HT1080 (cell line): ENCODE data around the gene HOXB13. TPM values are rescaled to one million over a fixed set of nuclear protein-coding genes. Genes with fewer than 3 reads are reported as not detected.
"Not testable (repeated sequence)": the region's sequence is repeated elsewhere in the genome, so short reads cannot be mapped to it uniquely, and the experiment has no call there.

ENCODE experiments used
- DNase-seq: peaks from one replicate; pipeline ENCODE4 v3.0.0-alpha.2; 2015; ENCODE audit warnings: low read depth
- total RNA-seq: library from RNA; depleted of rRNA; stranded (reverse); fragments of >200 nt; shearing (Covaris generic); gene quantifications from 2 replicates; pipeline ENCODE4 v1.2.3, GENCODE V29; 2014

The HOXB13 gene
- total RNA-seq, 1 experiment from 2014 or later, result 0.11 TPM

DNA sequence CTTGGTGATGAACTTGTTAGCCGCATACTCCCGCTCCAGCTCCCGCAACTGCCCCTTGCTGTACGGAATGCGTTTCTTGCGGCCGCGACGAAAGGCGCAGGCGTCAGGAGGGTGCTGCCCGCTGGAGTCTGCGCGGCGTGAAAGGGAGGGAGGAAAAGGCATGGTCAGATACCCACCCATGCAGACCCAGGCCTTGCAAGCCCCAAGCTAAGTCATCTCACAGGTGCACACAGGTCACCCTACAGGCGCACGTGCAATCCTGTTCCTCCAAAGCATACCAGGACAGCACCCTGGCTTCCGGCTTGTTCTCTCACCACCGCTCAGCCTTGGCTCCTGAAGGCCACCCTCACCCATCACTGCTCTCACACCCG, 1.6 kb downstream of the HOXB13 start:
- no peak for DNase-seq

- DNase-seq, result no peak
These were observed 2.2 kb downstream of the HOXB13 start for GRCh38 chr17:48726114-48726915.

GRCh38 chr17:48725288-48726064, 3.1 kb downstream of the HOXB13 start:
- no peak for DNase-seq

- DNase-seq, result no peak
These were observed 3.6 kb downstream of the HOXB13 start for GRCh38 chr17:48725004-48725287.

DNA sequence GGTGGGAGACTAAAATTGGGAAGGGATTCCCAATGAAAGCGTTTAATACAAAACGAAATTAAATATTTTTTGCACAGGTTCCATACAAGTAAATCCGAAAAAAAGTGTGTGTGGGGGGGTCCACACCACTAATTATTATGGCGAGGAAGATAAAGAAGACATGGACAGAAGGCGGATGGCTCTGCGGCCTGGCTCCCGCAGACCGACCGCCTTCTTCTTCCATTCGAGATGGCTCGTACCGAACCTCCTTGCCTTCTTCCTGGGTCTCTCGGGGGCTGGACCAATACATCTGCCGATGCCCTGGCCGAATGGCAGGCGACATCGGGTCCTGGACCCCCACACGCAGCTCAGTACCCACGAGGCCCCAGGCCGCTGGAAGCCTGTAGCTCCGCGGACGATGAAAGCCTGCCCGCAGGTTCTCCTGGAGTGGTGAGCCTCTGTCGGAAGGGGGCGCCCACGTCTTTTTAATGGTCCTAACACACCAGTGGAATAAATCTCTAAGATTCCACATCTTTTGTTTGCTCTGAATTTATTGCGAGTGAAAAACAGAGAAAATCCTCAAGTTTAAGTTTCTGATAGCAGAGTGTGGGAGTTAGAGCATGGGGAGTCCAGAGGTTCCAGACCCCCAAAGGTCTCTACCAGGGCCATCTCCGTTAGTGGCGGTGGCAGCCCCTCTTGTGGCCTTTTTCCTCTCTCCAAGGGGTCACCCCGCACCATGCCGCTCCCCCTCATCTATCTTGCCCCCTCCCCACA, 4.1 kb downstream of the HOXB13 start:
- peak; percentile 36 for DNase-seq

- no peak for DNase-seq
These were observed 4.9 kb downstream of the HOXB13 start for GRCh38 chr17:48723423-48724250.

DNA sequence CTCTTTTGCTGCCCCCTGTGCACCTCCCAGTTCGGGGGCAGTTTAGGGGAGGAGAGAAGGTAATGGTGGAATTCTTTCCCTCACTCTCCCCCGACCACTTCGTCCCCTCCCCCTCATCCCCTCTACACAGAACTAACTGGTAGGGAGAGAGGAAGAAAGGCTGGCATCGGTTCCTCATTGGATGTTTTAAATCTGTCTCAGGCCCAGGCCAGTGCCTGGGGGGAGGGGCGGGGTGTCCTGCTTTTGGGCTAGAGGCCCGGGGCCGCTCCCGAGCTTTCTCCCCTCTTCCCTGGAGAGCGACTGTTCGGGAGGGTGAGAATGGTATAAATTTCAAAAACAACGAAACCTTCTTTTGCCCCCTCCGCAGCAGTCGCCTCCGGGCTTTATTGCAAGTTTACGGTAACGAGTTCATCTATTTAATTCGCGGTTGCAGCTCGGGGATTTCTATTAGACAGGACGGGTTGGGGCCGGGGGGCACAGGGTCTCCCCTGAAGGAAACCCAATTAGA, 5.6 kb downstream of the HOXB13 start, which contains the start of gene PRAC2:
Gene PRAC2 (plus strand): TSS at position 271 of the 508 bp plus-strand sequence. CDS start 1,226 bp downstream, outside the sequence.
- DNase-seq, result no peak

GRCh38 chr17:48722201-48722907, 6.2 kb downstream of the HOXB13 start, which contains the start of gene PRAC1:
TSS of gene PRAC1 (minus strand) at chr17:48722518. CDS start at chr17:48722392, 126 bp downstream.
- no peak for DNase-seq

DNA sequence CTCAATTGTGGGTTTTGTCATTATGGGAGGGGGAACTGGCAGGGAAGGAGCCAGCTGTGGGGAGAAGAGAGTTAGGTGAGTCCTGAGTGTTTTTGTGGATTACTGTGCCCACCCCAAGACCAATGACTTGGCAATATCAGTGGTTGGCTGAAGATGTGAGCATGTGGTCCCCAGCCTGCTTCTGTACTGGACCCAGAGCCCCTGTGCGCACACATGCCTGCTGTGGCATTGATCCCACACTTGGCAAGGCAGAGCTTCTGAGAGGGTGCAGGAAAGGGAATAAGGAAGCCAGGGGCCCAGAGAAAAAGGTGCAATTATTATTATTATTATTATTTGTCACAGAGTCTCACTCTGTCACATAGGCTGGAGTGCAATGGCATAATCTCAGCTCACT, 7.5 kb downstream of the HOXB13 start:
- no peak for DNase-seq

DNA sequence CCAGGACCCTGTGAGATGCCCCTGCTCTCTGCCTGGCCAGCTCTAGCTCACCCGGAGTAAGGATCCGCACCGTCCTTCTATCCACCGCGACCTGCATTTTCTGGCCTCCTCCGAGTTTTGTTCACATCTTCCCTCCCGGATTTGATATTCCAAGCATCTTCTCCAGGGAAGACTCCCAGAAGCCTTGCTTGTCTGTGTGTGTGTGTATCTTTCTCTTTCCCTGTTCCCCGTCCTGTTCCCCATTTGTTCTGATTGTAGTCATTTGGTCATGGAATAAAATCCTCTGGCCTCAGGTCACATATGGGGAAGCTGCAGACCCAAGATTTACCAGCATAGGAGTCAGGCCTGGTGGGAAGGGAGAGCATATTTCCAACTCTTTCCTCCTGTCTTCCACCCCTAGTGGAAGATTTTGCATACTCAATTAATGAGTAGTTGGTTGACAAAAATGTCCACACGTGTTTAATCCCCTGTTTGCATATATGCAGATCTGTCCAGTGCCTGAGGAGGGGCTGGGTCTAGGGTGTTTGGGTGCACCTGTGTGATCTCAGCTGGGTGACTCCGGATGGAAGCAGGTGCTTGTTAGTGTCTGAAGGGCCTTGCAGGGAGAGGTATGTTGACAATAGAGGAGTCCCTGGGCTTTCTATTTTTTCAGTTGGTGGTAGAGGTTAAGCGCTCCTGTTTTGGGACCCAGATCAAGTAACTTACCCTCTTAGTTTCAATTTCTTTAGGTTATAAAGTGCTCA, 8.1 kb downstream of the HOXB13 start:
- no peak for DNase-seq

DNA sequence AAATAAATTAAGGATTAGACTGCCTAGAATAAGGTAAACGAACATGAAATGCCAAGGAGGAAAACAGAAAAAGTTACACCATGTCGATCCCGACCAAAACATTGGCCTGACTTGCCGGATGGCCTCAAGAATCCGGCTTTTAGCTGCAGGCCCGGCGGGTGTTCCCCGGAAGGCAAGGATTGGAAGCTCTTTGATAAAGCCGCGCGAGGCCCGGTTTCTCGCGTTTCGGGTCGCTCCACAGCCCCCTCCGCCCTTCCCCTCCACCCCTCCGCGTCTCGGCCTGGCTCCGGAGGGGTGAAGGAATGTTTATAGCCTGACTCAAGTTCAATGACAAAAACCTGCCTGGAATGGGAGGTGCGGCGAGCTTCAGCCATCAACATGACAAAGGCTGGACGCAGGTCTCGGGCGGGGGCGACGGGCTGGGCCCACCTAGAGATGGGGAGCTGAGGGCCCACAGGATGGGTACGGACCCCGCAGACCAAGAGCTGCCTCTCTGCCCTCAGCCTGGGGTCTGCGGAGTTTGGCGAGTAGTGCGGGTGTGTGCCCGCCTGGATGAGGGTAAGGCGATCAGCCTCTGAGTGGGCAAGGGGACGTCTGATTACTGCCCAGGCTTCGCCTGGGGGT, 8.8 kb downstream of the HOXB13 start:
- no peak for DNase-seq

GRCh38 chr17:48718761-48719641, 9.5 kb downstream of the HOXB13 start:
- DNase-seq, result no peak

- no peak for DNase-seq
These were observed 10.3 kb downstream of the HOXB13 start for GRCh38 chr17:48718227-48718760.

DNA sequence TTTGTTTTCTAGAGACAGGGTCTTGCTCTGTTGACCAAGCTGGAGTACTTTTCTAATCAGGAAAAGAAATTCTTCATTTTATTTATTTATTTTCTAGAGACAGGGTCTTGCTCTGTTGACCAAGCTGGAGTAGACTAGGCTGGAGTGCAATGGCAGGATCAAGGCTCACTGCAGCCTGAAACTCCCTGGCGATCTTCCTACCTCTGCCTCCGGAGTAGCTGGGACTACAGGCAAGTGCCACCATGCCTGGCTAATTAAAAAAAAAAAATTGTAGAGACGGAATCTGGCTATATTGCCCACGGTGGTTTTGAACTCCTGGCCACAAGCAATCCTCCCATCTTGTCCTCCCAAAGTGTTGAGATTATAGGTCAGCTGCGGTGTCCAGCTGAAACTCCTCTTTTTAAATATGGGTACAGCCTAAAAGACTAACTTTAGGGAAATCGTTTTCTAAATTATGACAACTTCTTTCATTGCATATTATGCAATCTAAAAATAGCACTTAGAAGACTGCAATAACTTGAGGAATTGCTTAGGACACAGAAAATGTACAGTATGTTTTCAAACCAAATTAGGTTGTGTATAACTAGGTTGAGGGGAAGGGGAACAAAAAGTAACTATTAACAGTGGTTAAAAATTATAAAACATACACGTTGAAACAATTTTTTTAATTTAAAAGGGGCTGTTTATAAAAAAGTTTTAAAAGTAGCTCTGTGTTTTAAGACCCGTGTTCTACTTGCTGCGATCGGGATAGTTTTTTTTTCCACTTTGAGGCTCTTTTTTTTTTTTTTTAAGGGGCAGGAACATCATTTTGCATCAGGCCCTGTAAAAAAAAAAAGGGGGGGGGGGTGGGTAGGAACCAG, 11.0 kb downstream of the HOXB13 start:
- no peak for DNase-seq

- DNase-seq, result not testable (repeated sequence)
These were observed 12.0 kb downstream of the HOXB13 start for GRCh38 chr17:48716549-48716948.

DNA sequence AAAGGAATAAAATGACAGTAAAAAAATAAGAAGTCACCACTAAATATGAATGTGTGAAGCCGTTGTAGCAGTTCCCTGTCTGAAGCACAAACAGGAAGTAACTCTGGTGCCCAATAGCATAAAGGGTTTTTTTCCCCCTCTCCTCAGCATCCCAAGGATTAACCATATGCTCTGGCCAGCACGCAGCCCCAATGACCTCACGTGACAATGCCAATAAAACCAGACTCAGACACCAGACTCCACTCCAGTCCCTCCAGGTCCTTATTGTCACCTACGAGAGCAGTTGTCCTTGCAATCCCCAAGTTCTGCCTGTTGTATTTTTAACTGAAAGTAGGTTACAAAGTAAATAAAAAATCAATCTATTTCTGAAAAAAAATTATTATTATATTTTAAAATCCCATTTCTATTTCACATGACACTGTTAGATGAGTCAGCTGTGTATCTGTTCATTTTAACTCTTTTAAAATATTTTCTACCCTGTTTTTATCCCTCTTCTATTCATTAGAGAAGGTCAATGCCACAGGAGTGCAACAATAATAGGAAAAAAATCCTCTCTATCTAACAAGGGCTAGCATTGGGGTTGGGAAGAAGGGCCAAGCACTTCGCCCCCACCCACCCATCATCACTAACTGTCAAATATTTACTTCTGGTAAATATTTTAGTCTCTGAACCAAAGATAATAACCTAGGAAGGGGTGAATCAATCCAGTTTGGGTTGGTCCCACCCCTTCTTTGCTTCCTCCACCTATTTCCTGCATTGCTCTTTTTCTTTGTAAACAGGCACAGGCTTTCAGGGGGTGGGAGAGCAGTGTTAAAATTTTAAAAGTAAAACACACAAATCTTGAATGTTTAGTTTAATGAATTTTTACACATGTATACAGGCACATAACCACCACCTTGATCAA, 12.8 kb downstream of the HOXB13 start:
- no peak for DNase-seq
